G401.6 (cell line): Measurements from ENCODE around the gene MAGI1.
A peak's percentile ranks its signal among the peaks of the same experiment; 100 is the strongest.

Experiments
- FAIRE-seq: peaks from 2 replicates; lab custom pipeline; 2012; peaks lifted over from hg19 to GRCh38; lab: Jason Lieb, UNC

The MAGI1 gene

DNA sequence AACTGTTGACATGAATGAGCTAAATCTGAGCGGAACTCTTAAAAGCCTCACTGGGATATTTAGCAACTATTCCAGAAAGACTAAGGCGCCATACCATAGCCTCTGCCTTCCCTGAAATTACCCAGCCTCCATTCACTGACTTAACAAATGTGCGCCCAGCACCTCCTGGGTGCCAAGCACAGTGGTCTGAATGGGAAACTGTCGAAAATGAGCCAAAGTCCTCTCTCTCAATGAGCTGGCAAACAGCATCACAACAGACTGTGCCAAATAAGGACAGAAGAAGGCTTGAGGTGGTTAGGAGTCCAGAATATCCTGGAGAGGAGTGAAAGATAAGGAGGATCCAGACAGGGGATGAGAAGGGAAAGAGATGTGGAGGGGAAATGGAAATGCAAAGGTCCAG is 332.4 kb downstream of the MAGI1 start:
- FAIRE-seq: no peak

DNA sequence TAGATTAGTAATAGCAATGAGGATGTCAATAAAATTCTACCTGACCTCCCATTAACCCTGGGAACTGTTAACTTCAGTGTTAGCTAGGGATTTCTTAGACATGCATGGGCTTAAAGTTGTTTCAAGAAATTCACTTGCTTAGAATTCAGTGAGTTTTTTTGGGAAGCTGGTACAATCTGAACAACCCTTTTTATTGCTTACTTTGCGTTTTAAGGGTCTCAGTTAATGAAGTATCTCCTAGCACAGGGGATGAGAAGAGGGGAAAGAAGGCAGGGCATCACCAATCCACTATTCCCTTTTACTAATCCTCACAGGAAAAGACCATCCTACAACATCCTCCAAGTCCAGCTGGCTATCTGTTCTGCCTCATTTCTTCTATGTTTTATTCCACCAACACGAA is 334.9 kb downstream of the MAGI1 start:
- no peak for FAIRE-seq

DNA sequence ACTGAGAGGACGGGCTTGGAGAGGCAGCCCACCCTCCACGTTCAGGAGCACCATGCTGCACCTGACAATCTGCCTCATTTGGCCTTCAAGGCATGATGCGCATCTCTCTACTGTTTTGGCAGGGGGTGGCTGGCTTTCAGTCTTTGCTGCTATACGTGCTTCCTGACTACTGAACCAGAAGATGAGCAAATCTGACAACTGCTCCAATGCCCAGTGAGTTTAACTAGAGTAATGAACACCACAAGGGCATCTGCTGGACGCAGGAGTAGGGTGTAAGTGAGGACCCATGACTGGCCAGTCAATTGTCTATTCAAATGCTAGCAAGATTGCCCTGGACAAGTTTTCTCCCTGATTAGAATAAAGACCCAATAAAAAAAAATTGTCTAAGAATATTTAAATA is 335.7 kb downstream of the MAGI1 start:
- FAIRE-seq: no peak

DNA sequence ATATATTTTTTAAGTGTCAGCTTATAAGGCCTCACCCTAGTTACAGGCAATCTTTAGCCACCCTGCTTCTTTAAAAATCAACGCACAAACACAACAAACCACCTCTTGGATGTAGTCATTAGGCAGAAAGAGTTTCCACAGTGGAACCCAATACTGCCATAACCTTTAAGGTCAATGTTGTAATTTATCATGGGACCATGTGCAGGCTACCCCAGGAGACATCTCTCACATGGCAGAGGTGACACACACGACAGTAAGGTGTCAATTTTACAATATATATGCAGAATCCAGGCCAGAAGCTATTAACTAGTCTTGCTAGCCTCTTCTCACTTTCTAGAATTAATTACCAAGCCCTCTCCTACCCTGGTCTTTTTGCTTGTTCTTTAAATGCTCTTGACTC is 336.5 kb downstream of the MAGI1 start:
- FAIRE-seq: no peak

DNA sequence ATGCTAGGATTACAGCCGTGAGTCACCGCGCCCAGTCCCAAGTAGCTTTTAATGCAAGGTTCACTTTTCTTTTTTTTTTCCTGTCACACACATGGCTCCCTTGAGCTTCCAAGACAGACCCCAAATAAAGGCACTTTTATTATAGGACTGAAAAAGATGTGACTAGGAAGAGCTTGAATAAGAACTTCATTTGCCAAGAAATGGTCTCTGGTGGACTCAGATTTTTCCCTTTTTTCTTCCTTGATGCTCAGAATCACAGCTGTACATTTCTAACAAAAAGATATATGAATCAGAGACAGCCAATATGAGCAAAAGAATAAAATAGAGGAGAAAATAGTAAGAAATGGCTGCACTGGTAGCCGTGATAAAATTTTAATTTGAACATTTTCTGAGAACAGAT is 337.2 kb downstream of the MAGI1 start:
- no peak for FAIRE-seq

DNA sequence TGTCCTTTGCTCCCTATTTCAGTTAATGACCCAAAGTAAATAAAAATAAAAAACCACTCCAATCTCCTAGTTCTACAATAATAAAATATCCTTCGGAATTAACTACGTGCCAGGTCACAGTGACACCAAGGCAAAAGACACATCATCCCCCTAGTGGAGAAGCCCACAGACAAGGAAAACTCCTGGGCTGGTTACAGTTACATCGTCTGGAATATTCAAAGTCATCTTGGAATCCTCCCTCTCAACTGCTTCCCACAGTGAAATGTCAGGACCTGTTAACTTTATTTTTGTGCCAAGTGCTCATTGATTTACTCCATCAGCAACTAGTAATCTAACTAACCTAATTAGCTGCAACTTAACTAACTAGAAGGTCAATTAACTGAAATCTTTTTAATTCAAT is 349.3 kb downstream of the MAGI1 start:
- FAIRE-seq: no peak

DNA sequence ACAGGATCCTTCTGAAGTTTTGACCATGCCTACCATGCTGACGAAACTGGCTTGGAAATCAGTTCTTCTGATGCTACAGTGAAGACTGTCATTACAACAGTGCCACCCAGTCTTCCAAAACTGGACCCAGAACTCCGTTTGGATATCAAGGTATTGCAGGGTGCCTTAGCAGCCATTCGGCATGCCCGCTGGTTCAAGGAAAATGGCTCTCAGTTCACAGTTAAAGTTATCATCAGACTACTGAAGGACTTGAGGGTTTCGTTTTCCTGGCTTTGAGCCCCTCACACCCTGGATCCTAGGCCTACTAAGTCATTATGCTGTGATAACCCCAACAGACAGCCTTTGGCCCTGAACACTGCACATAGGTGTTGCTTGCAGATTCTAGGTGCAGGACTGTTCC is 351.0 kb downstream of the MAGI1 start:
- FAIRE-seq: no peak

DNA sequence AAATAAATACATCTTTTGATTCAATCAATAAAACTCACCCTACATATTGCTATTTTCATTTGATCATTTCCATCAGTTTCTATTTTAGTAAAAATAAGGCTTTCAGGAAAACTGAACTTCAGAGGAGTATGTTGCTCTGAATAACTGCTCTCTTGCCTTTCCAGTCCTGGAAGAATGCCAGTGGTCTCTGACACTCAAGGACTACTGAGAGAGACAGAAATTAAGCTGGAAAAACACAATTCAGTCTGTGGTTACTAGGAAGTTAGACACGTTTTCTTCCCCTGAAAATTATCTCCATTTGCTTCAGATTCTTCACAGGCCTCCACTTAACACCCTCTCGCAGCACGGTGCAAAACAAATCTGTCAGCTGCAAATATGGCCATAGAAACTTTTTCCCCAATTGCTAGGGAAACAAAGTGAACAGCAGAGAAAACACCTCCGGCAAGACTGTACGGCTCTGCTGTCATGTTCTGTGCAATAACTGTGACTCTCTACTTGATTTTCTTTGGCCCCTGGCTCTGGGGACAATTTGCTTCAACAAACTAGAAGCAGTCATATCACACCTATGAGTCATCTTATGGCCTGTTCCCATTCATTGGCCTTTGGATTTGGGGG is 353.0 kb downstream of the MAGI1 start:
- FAIRE-seq: no peak

DNA sequence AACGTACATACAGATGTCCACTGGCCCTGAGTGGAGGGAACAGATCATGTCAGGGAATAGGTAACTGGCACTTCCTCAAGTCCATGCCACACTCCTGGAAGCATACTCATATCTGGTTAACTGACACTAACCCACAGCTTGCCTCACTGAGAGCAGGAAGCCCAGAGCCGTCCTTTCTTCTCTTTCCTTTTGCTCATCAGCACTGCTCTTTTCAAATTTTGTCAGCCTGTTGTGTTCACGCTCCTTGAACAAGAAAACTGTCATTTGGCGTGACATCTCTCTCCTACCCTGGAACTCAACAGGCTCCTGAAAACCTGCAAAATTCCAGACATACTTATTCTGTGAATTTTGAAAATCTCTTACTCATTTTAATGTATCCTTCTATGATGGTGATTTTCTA is 360.2 kb downstream of the MAGI1 start:
- FAIRE-seq: no peak

DNA sequence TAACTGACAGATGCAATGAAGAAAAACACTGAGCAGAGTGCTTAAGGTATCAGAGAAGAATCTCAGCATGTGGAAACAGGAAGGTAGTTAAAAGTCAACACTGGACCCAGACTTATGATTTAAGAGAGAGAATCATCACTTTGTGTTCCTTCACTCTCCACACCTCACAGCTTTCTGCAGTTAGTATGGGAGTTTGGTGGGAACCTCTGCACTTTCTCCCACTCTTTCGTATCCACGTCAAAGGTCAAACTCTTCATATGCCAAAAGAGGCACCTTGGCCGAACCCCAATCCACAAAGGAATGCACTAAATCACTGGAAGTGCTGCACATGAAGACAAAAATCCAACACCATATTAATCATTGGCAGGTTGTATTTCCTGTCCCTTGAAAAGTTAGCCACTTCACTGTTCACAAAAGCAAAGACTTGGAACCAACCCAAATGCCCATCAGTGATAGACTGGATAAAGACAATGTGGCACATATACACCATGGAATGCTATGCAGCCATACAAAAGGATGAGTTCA is 361.2 kb downstream of the MAGI1 start:
- no peak for FAIRE-seq

DNA sequence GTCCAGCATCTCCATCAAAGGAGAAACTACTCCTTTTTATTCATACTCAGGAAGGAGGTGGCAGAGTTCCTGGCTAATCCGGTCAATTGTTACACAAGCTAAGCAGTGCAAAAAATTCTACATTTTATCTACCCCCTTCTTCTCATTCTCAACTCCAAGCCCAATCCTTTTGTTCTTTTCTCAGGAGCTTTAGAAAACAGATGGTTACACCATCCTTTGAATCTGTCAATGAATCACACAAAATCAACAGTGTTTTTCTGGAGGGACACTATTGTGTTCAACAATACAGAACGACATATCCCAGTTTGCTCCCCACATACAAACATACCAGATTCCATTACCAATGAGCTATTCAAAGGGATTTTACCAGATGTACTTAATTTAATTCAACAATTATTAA is 362.1 kb downstream of the MAGI1 start:
- no peak for FAIRE-seq

DNA sequence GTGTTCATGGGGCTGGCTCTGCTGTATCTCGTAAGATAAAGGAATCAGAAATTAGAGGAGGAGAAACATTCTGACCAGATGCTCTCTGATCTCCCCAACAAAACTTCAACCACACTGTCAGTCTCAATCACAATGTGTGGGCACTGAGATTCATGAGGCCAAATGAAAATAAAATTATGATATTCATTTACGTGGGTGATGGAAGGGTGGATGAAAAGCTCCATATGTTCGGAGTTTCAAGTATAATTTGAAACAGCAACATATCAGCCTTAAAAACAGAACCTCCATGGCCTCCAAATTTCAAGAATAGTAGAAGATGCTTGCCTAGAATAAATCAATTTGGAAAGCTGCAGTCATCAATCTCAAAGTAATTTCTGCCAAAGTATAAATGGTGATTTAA is 363.7 kb downstream of the MAGI1 start:
- no peak for FAIRE-seq

DNA sequence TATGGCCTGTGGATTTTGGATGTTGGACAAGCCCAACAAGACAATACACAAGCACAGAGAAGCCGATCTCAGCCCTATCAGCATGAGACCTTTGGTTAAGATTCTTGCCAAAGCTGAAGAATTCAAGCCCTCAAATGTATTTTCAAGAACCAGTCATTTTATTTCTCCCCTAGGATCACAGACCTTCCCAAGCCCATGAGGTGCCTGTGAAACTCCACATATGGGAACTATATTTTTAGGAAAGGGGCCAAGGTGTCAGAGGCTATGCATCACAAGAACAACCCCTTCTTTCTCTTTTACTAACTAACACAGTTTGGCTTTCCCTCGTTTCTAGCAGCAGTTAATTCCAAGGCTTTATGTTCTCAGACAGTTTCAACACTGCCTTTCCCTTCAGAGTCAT is 364.5 kb downstream of the MAGI1 start:
- no peak for FAIRE-seq

DNA sequence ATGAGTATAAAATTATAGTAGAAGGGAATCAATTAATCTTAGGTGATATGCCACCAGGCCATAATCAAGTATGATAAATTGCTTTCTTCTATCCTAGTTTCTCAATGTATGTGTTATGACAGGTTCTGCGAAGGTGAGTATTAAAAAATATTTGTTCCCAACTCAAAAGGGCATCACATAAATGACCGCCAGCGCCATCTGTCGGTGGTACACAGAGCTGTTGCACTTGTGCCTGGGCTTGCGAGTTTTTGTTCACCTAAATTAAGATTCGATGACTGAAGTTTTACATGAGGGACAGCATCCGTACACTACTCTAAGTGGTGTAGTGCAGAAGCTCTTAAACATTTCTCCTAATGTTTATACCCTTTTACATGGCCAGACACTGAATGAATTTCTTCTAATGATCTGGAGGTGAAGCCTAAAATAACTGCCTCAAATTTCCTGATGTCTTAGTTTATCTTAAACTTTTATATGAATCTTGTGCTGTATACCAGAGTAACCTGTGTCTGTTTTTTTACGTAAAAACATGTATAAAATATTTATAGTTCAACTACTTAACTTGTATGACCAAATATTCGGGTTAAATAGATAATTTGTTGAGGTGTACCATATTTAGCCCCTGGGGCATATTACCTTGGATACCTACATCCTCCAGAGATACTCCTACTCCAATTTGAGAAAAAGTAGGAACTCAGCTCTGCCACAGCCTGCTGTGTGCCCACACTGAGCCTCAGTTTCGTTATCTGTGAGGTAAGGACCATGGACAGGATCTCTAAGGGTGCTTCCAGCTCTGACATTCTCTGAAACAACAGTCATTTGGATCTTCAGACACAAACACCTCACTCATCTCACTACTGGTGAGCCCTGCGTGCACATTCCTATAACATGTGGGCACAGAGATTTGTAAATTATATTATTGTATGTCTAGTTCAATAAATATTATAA is 365.6 kb downstream of the MAGI1 start:
- FAIRE-seq: peak; percentile 46

DNA sequence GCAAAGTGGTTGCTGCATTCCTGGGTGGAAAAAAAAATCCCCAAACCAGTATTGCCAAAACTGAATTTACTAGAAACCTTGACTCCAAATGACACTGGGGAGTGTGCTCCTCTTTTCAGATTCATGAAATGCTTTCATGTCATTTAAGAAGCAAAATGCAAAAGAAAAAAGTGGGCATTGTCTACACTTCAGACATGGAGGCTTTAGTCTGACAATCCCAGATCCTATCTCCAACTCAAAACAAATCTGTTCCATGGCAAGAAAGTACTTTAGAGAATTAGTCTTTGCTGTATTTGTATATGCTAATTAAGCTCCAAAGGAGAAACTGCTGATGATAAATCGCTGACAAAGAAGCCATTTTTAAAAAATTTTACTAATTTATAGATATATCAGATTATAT is 366.7 kb downstream of the MAGI1 start:
- no peak for FAIRE-seq

DNA sequence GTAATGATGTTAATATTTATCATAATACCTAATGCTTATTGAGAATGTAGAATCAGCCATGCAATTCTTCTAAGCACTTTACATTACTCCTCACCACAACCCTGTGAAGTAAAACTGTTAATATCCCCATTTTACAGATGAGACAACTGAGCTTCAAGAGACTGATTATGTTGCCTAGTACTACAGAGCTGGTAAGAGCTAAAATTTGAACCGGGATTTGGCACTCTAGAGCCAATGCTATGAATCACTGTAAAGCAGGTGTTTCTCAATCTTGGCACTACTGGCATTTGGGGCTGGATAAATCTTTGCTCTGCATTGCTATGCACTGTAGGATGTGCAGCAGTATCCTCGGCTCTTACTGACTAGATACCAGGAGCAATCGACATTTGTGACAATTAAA is 367.7 kb downstream of the MAGI1 start:
- no peak for FAIRE-seq

DNA sequence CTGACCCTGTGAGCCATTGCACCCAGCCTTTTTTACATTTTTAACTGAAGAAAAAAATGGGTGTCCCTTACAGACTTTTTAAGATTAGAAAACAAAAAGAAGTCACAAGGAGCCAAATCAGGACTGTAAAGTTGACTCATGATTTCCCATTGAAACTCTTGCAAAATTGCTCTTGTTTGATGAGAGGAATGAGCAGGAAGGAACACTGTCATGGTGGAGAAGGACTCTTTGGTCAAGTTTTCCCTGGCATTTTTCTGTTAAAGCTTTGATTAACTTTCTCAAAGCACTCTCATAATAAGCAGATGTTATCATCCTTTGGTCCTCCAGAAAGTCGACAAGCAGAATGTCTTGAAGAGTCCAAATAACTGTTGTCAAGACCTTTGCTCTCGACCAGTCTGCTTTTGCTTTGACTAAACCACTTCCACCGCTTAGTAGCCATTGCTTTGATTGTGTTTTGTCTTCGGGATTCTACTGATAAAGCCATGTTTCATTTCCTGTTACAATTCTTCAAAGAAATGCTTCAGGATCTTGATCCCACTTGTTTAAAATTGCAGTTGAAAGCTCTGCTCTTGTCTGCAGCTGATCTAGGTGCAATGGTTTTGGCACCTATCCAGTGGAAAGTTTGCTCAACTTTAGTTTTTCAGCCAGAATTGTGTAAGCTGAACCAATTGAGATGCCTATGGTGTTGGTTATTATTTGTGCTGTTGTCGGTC is 369.4 kb downstream of the MAGI1 start:
- no peak for FAIRE-seq

DNA sequence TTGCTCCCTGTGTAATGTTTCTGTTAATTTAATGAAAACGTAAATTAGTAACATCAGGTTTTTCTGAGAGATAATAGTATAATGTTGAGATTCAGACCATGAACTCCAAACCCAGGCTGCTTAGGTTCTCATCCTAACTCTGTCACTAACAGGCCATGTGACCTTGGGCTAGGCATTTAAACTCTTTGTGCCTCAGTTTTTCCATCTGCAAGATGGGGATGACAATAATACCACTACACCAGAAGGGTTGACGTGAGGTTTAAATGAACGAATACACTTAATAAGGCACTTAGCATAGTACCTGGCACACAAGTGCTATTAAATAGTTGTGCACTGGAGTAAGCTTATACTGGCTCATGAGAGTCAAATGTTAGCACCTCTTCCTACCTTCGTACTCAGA is 370.8 kb downstream of the MAGI1 start:
- FAIRE-seq: no peak

DNA sequence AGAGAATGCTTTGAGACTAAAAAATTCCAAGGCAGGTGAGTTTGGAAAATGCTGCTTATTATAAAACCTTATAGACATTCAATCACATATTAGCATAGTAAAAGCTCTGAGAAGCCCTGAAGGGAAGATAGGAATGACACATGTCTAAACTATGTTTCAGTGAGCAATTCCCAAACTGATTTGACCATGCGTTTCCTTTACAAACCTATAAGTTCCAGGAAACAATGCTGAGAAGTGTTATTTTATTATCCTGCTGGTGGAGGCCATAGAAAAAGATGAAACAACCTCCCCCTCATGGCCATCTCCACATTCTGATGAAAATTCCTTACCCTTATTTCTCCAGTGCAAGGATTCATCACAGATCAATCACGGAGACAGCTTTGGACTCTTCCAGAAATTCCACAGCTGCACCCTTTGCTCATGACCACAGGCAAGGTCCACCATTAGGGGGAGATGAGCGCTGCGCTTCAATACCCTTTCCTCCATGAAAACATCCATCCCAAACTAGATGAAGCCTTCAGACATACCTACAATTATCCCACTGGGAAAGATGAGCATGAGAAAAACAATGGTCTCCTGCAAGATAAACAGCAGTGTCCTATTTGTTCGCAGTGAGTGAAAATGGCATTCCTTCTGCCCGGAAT is 372.1 kb downstream of the MAGI1 start:
- FAIRE-seq: no peak

DNA sequence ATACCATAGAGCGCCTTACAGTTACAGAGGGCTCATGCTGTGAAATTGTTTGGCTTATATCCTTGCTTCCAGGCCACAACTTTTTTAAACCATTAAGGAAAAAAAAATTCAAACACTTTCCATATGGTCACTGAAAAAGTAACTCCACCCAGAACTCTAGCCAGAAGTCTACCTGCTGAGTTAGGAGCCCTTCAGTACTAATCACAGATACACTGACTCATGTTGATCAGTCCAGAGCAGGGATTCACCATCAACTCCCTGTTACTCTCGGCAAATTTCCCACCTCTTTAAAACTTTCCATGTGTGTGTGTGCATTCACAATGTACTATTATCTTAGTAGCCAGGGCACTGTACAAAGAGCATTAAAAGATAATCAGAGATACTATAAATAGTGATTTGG is 372.8 kb downstream of the MAGI1 start:
- FAIRE-seq: no peak

DNA sequence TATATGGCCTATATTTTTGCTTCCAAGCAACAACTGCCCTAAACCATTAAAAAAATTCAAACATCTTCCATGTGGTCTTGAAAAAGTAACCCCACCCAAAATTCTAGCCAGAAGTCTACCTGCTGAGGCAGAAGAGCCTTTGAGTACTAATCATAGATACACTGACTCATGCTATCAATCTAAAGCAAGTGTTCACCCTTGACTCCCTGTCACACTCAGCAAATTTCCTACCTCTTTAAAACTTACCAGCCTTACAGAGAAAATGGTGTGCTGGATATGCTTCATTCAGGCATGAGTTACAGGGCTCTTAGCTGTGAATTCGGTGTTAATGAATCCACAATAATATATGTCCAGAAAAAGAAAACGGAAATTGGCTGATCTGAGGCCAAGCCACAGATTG is 373.8 kb downstream of the MAGI1 start:
- no peak for FAIRE-seq

DNA sequence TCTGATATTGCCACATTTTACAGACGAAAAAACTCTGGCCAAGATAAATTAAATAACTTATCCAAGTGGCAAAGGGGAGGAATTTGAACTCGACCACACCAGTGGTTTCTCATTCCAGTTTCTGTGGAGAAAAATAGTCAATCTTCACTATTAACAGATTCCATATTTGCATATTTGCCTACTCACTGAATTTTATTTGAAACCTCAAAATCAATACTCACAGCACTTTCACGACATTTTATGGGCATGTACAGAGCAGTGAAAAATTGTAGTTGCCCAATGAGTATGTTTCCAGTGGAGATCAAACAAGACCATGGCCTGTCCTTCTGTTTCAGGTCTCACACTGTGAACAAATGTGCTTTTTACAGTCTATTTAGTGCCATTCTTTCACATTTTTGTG is 374.3 kb downstream of the MAGI1 start:
- FAIRE-seq: no peak

DNA sequence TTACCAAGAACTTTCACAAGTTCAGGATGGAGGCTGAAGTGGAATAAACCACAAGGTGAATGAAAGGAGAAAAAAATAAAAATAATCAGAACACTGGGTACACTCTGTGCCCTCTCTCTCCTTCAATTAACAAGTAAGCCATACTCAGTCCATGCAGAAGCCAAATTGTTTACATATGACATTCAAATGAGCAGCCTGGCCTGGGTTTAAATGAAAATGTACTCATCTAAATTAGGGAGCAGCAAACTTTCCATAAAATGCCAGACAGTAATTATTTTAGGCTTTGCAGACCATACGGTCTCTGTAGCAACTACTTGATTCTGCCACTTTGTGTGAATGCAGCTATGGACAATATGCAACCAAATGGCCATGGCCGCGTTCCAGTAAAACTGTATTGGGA is 376.6 kb downstream of the MAGI1 start:
- FAIRE-seq: no peak
